ENCODE results near the gene MYRIP.

- TF ChIP-seq CTCF (conservative IDR thresholded peaks at IDR 0.05; ENCODE audit: low read depth in 2 of 2), result no peak
- TF ChIP-seq REST (IDR thresholded peaks at IDR 0.05; ENCODE audit: unreplicated experiment), result no peak
- no peak for TF ChIP-seq EZH2 (IDR thresholded peaks at IDR 0.05; ENCODE audit: low read depth, unreplicated experiment)
- no peak for TF ChIP-seq POLR2AphosphoS5 (IDR thresholded peaks at IDR 0.05; ENCODE audit: low read depth)
- no peak for TF ChIP-seq EZH2phosphoT487 (IDR thresholded peaks at IDR 0.05; ENCODE audit: unreplicated experiment)
- no peak for TF ChIP-seq CREB1 (CRISPR knock-in tag; IDR thresholded peaks at IDR 0.05; ENCODE audit: low read depth)
- no peak for TF ChIP-seq ETS1 (IDR thresholded peaks at IDR 0.05)
- TF ChIP-seq ZNF462 (CRISPR knock-in tag; IDR thresholded peaks at IDR 0.05), result no peak
- no peak for TF ChIP-seq NANOG (IDR thresholded peaks at IDR 0.05; ENCODE audit: borderline replicate concordance)
Measured at GRCh38 chr3:40196966-40197365, 387.6 kb downstream of the MYRIP start.
